Measurements from ENCODE around the gene DCTN2.

DNA sequence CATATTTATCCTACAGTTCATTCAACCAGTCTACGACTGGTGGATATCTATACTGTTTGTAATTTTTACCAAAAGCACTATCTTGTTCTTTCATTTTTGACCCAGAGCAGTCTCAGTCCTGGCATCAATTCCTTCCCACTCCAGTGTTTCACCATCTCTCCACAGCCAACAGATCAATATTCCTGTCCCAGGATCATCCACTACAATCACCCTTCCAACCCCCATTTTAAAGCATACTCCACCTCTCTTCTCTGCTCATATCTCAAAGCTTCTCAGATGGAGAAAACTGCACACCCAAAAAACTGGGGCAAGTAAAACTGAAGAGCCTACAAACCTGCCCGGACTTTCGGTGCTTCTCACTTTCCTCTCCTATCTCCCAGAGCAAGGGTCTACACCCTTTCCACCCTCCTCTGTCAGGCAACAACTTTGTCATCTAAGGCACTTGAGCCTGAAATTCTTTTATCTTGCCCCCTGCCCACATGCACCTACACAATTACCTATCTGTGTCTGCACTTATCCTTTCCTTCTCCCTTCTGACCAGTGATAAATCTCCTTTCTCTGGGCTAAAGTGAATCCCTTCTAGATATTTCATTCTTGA, 39.9 kb upstream of the DCTN2 start:
- TF ChIP-seq, protein P1, sequence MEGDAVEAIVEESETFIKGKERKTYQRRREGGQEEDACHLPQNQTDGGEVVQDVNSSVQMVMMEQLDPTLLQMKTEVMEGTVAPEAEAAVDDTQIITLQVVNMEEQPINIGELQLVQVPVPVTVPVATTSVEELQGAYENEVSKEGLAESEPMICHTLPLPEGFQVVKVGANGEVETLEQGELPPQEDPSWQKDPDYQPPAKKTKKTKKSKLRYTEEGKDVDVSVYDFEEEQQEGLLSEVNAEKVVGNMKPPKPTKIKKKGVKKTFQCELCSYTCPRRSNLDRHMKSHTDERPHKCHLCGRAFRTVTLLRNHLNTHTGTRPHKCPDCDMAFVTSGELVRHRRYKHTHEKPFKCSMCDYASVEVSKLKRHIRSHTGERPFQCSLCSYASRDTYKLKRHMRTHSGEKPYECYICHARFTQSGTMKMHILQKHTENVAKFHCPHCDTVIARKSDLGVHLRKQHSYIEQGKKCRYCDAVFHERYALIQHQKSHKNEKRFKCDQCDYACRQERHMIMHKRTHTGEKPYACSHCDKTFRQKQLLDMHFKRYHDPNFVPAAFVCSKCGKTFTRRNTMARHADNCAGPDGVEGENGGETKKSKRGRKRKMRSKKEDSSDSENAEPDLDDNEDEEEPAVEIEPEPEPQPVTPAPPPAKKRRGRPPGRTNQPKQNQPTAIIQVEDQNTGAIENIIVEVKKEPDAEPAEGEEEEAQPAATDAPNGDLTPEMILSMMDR (IDR thresholded peaks at IDR 0.05), result no peak
- no peak for TF ChIP-seq POLR2A (IDR thresholded peaks at IDR 0.05)
